Body of pancreas (tissue), 4 donors: ENCODE measurements around the gene SOX10.

Experiments
- CTCF ChIP-seq, 7 experiments: fragments of 450-650 bp in 4 of 7; fragments of 200-600 bp in 3 of 7; sonication (generic) in 3 of 7; IDR thresholded peaks; one replicate each; pipeline ENCODE4 v1.5.1; 2016 to 2019; ENCODE audit warnings: antibody characterized with exemption in 7 of 7
- POLR2A ChIP-seq, 3 donors: fragments of 450-650 bp; IDR thresholded peaks; one replicate each; pipeline ENCODE4 v1.6.1; 2016; ENCODE audit warnings: antibody characterized with exemption in 3 of 3, mild to moderate bottlenecking in 2 of 3

- TF ChIP-seq CTCF (IDR thresholded peaks at IDR 0.05) = no peak
- TF ChIP-seq POLR2A (IDR thresholded peaks at IDR 0.05) = no peak
Measured at GRCh38 chr22:37996515-37997246, 12.3 kb upstream of the SOX10 start.
